ENCODE measurements around the gene INCENP. TPM values are rescaled to one million over a fixed set of nuclear protein-coding genes. Genes with fewer than 3 reads are reported as not detected.

Gene INCENP
- total and polyA plus RNA-seq, 2 of the 13 experiments (the other 11 are each of a cell fraction or from before 2014, with no cell fraction given) = 14.1 to 37.3 TPM

GRCh38 chr11:62124186-62125113, 639 bp downstream of the INCENP start (continued):
- no peak for TF ChIP-seq ZNF101 (CRISPR knock-in tag; IDR thresholded peaks at IDR 0.05; ENCODE audit: borderline replicate concordance, low read depth)
- TF ChIP-seq, protein P1, sequence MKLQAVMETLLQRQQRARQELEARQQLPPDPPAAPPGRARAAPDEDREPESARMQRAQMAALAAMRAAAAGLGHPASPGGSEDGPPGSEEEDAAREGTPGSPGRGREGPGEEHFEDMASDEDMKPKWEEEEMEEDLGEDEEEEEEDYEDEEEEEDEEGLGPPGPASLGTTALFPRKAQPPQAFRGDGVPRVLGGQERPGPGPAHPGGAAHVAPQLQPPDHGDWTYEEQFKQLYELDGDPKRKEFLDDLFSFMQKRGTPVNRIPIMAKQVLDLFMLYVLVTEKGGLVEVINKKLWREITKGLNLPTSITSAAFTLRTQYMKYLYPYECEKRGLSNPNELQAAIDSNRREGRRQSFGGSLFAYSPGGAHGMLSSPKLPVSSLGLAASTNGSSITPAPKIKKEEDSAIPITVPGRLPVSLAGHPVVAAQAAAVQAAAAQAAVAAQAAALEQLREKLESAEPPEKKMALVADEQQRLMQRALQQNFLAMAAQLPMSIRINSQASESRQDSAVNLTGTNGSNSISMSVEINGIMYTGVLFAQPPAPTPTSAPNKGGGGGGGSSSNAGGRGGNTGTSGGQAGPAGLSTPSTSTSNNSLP (IDR thresholded peaks at IDR 0.05; ENCODE audit: low read depth, low read length) = no peak
- TF ChIP-seq ZNF720 (CRISPR knock-in tag; IDR thresholded peaks at IDR 0.05) = no peak
- 0 out of 2 replicates have a peak, but pooled peaks have one; percentile 63 for TF ChIP-seq ZNF782 (CRISPR knock-in tag; IDR thresholded peaks at IDR 0.05; ENCODE audit: borderline replicate concordance)
- TF ChIP-seq MLX (CRISPR knock-in tag; IDR thresholded peaks at IDR 0.05) = no peak
- no peak for TF ChIP-seq YEATS4 (CRISPR knock-in tag; IDR thresholded peaks at IDR 0.05; ENCODE audit: borderline replicate concordance)
- TF ChIP-seq REXO4 (CRISPR knock-in tag; IDR thresholded peaks at IDR 0.05; ENCODE audit: borderline replicate concordance) = 0 out of 2 replicates have a peak, but pooled peaks have one; percentile 52
- no peak for TF ChIP-seq ATAD3A (CRISPR knock-in tag; IDR thresholded peaks at IDR 0.05)
- TF ChIP-seq GFI1 (CRISPR knock-in tag; IDR thresholded peaks at IDR 0.05; ENCODE audit: borderline replicate concordance) = no peak
- TF ChIP-seq CC2D1A (CRISPR knock-in tag; IDR thresholded peaks at IDR 0.05) = no peak
- TF ChIP-seq, protein P2, sequence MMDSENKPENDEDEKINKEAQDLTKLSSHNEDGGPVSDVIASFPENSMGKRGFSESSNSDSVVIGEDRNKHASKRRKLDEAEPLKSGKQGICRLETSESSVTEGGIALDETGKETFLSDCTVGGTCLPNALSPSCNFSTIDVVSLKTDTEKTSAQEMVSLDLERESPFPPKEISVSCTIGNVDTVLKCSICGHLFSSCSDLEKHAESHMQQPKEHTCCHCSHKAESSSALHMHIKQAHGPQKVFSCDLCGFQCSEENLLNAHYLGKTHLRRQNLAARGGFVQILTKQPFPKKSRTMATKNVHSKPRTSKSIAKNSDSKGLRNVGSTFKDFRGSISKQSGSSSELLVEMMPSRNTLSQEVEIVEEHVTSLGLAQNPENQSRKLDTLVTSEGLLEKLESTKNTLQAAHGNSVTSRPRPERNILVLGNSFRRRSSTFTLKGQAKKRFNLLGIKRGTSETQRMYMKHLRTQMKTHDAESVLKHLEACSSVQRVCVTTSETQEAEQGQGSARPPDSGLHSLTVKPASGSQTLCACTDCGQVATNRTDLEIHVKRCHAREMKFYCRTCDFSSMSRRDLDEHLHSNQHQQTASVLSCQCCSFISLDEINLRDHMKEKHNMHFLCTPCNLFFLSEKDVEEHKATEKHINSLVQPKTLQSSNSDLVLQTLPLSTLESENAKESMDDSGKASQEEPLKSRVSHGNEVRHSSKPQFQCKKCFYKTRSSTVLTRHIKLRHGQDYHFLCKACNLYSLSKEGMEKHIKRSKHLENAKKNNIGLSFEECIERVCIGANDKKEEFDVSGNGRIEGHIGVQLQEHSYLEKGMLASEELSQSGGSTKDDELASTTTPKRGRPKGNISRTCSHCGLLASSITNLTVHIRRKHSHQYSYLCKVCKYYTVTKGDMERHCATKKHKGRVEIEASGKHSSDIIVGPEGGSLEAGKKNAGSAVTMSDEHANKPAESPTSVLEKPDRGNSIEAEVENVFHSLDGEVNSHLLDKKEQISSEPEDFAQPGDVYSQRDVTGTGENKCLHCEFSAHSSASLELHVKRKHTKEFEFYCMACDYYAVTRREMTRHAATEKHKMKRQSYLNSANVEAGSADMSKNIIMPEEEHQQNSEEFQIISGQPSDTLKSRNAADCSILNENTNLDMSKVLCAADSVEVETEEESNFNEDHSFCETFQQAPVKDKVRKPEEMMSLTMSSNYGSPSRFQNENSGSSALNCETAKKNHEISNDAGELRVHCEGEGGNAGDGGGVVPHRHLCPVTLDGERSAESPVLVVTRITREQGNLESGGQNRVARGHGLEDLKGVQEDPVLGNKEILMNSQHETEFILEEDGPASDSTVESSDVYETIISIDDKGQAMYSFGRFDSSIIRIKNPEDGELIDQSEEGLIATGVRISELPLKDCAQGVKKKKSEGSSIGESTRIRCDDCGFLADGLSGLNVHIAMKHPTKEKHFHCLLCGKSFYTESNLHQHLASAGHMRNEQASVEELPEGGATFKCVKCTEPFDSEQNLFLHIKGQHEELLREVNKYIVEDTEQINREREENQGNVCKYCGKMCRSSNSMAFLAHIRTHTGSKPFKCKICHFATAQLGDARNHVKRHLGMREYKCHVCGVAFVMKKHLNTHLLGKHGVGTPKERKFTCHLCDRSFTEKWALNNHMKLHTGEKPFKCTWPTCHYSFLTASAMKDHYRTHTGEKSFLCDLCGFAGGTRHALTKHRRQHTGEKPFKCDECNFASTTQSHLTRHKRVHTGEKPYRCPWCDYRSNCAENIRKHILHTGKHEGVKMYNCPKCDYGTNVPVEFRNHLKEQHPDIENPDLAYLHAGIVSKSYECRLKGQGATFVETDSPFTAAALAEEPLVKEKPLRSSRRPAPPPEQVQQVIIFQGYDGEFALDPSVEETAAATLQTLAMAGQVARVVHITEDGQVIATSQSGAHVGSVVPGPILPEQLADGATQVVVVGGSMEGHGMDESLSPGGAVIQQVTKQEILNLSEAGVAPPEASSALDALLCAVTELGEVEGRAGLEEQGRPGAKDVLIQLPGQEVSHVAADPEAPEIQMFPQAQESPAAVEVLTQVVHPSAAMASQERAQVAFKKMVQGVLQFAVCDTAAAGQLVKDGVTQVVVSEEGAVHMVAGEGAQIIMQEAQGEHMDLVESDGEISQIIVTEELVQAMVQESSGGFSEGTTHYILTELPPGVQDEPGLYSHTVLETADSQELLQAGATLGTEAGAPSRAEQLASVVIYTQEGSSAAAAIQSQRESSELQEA (CRISPR knock-in tag; IDR thresholded peaks at IDR 0.05; ENCODE audit: not compliant biosample characterization) = no peak
- peak; percentile 73 for TF ChIP-seq ZFX (CRISPR knock-in tag; IDR thresholded peaks at IDR 0.05; ENCODE audit: low read depth)
- no peak for TF ChIP-seq ZNF576 (CRISPR knock-in tag; IDR thresholded peaks at IDR 0.05)
- TF ChIP-seq SNRNP70 (IDR thresholded peaks at IDR 0.05; ENCODE audit: low read depth, low read length) = no peak
- no peak for TF ChIP-seq SALL1 (CRISPR knock-in tag; IDR thresholded peaks at IDR 0.05)
- TF ChIP-seq ZNF839 (CRISPR knock-in tag; IDR thresholded peaks at IDR 0.05; ENCODE audit: borderline replicate concordance) = no peak
- TF ChIP-seq ZMAT5 (CRISPR knock-in tag; IDR thresholded peaks at IDR 0.05; ENCODE audit: borderline replicate concordance, low read depth) = no peak

Data from HepG2 (cell line).